Measurements from ENCODE around the gene SUCLG1. TPM values are rescaled to one million over a fixed set of nuclear protein-coding genes. Genes with fewer than 3 reads are reported as not detected.
"Not testable (repeated sequence)": the region's sequence is repeated elsewhere in the genome, so short reads cannot be mapped to it uniquely, and the experiment has no call there.

SUCLG1 gene
- total RNA-seq, 2 experiments from 2014 or later, result 66.2 to 66.3 TPM

DNA sequence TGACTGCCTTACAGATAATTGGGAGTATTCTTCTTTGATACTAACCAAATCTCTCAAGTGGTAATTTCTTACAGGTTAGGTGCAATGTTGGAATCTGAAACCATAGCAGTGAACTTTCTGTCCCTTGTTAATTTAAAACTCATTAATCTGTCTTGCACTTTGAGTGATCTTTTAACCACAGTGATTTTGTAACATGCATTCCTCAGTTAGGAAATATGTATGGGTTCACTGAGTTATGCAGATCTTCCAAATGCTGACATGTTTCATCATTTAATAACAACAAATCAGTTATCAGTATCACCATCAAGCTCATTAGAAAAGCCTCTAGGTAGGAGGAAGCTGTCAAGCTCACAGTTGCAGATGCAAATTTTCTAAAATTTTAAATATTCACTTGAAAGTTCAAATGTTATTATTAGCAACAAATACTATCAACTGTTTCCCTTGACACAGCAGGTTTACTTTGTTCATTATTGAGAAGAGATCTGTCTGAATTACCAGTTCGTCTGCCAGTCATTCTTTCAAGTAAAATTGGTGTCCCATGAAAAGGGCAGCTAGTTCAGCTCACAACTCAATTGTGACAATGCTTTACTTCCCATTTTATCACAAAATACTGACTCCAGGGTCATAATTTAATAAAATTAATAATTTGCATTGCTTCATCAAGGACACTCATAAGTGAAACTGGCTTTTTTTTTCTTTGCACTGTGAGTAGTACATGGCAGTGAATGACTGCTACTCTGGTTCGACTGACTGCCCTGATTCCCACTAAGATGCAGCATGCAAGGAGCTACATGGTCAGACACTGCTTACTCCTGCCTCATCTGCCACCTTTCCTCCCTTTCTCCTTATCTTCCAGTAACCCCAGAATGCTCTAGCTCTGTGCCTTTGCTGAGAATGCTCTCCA, 31.6 kb downstream of the SUCLG1 start:
- ATAC-seq (ENCODE audit: low read depth) (no peak), DNase-seq (no peak)
- POLR2A ChIA-PET, result no interaction called here
- H3K4me3 Mint-ChIP-seq, result no peak overlapping the region
- H3K9me3 Mint-ChIP-seq, result no peaks in the 10 kb centered on the region
- peaks cover 30% of the 10 kb centered on the region for H3K36me3 Mint-ChIP-seq
- H3K4me1 Mint-ChIP-seq, result no peaks in the 10 kb centered on the region
- no peak overlapping the region for H3K27ac Mint-ChIP-seq
- H3K27me3 Mint-ChIP-seq, result no peaks in the 10 kb centered on the region

DNA sequence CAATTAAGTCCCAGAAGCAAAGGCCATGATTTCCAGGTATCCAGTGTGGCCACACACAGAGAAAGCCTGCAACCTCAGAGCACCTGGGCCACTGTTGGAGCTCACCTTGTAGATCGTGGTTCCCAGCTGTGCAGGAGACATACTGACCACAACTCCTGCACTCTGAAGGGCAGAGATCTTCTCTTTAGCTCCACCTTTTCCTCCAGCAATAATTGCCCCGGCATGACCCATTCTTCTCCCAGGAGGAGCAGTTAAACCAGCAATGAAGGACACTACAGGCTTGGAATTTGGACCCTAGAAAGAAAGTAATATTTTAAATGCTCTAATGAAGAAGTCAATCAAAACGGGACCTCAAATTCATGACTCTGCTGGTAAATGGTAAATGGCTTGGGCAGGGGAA, 33.8 kb downstream of the SUCLG1 start:
- no peak for DNase-seq
- POLR2A ChIA-PET, result no interaction called here
- Mint-ChIP-seq H3K27ac (no peak overlapping the region), H3K4me1 (no peaks in the 10 kb centered on the region), H3K27me3 (no peaks in the 10 kb centered on the region), H3K36me3 (peaks cover 26% of the 10 kb centered on the region), H3K4me3 (no peak overlapping the region), H3K9me3 (no peaks in the 10 kb centered on the region)
- ATAC-seq (ENCODE audit: low read depth), result no peak

DNA sequence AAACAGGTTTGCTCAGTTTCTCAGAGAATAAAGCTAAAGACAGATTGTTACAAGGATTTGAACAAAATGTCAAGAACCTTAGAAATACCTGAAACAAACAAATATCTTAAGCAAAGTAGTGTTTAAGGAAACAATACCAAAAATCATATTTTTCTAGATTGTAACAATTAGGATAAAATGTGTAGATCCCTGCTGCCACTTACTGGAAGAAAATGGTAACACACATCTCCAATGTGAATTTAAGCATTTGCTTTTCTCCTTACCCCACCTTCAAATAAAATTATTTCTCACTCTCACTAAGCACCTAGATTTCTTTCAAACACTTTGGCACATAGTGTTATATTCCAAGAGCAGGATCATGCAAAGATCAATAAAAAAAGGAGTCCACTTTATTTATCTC, 34.9 kb downstream of the SUCLG1 start:
- peaks cover 19% of the 10 kb centered on the region for H3K36me3 Mint-ChIP-seq
- no peaks in the 10 kb centered on the region for H3K4me1 Mint-ChIP-seq
- no peaks in the 10 kb centered on the region for H3K27me3 Mint-ChIP-seq
- no peak overlapping the region for H3K4me3 Mint-ChIP-seq
- H3K9me3 Mint-ChIP-seq, result no peaks in the 10 kb centered on the region
- no peak for ATAC-seq (ENCODE audit: low read depth)
- POLR2A ChIA-PET, result no interaction called here
- DNase-seq, result no peak
- H3K27ac Mint-ChIP-seq, result no peak overlapping the region

DNA sequence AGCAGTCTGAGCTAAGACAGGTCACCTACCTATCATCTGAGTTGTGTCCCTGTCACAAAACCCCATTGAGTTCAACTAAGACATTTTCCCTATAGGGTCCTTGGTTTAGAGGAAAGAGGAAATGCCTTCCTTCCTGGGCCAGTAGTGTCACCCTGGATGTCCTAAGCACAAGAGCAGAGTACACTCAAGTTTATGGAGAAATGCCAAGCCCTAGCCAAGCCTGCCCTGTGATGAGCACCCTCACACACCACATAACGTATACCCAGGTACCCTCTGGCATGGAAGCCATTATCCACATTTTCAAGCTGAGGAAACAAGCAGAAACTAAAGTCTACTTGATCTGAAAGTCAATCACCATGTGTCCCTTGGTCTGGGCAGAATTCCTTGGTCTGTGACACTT, 37.3 kb downstream of the SUCLG1 start:
- Mint-ChIP-seq H3K4me1 (peaks cover 4% of the 10 kb centered on the region), H3K4me3 (no peak overlapping the region), H3K27me3 (no peaks in the 10 kb centered on the region), H3K36me3 (peaks cover 12% of the 10 kb centered on the region), H3K27ac (no peak overlapping the region), H3K9me3 (no peaks in the 10 kb centered on the region)
- POLR2A ChIA-PET, result no interaction called here
- ATAC-seq (ENCODE audit: low read depth) (no peak), DNase-seq (no peak)

GRCh38 chr2:84421197-84421596, 37.9 kb downstream of the SUCLG1 start:
- no peak for DNase-seq
- Mint-ChIP-seq H3K27me3 (no peaks in the 10 kb centered on the region), H3K4me3 (no peak overlapping the region), H3K4me1 (peaks cover 4% of the 10 kb centered on the region), H3K27ac (no peak overlapping the region), H3K9me3 (no peaks in the 10 kb centered on the region), H3K36me3 (peaks cover 14% of the 10 kb centered on the region)
- no peak for ATAC-seq (ENCODE audit: low read depth)
- POLR2A ChIA-PET, result no interaction called here

GRCh38 chr2:84417453-84418145, 41.5 kb downstream of the SUCLG1 start:
- ATAC-seq (ENCODE audit: low read depth) (no peak), DNase-seq (no peak)
- Mint-ChIP-seq H3K27ac (no peak overlapping the region), H3K27me3 (peaks cover 4% of the 10 kb centered on the region), H3K4me3 (no peak overlapping the region), H3K36me3 (peaks cover 2% of the 10 kb centered on the region), H3K9me3 (no peaks in the 10 kb centered on the region), H3K4me1 (peaks cover 4% of the 10 kb centered on the region)
- POLR2A ChIA-PET, result no interaction called here

DNA sequence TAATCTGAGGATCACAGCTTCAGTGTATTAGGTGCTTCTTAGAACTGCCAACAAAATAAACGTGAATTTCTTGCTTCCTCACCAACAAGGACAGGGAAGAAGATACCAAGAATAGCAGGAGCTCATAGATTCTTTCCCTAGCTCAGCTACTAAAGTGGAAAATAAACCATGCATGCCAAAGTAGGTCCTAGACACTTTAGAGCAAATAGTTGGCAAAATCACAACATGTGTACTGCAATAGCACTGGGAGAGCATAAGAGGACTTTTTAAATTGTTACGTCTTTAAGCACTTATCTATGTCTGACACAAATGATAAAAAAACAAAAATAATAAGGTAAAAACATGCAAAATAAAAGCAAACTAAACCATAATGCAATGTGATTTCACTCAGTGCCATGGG, 49.5 kb downstream of the SUCLG1 start:
- DNase-seq, result no peak
- POLR2A ChIA-PET, result no interaction called here
- Mint-ChIP-seq H3K27me3 (peaks cover 12% of the 10 kb centered on the region), H3K36me3 (no peaks in the 10 kb centered on the region), H3K4me3 (no peak overlapping the region), H3K9me3 (no peaks in the 10 kb centered on the region), H3K27ac (no peak overlapping the region), H3K4me1 (no peaks in the 10 kb centered on the region)
- ATAC-seq (ENCODE audit: low read depth), result no peak

DNA sequence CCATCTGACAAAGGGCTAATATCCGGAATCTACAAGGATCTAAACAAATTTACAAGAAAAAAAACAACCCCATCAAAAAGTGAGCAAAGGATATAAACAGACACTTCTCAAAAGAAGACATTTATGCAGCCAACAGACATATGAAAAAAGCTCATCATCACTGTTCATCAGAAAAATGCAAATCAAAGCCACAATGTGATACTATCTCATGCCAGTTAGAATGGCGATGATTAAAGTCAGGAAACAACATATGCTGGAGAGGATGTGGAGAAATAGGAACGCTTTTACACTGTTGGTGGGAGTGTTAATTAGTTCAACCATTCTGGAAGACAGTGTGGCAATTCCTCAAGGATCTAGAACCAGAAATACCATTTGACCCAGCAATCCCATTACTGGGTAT, 57.0 kb downstream of the SUCLG1 start:
- H3K27ac Mint-ChIP-seq; H3K36me3 Mint-ChIP-seq; H3K4me1 Mint-ChIP-seq; ATAC-seq (ENCODE audit: low read depth); POLR2A ChIA-PET; DNase-seq; H3K9me3 Mint-ChIP-seq; H3K4me3 Mint-ChIP-seq: not testable (repeated sequence)
- H3K27me3 Mint-ChIP-seq, result peaks cover 19% of the 10 kb centered on the region

DNA sequence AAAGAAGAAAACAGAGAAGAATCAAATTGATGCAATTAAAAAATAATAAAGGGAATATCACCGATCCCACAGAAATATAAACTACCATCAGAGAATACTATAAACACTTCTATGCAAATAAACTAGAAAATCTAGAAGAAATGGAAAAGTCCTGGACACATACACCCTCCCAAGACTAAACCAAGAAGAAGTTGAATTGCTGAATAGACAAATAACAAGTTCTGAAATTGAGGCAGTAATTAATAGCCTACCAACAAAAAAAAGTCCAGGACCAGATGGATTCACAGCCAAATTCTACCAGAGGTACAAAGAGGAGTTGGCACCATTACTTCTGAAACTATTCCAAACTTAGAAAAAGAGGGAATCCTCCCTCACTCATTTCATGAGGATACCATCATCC, 59.2 kb downstream of the SUCLG1 start:
- peaks cover 17% of the 10 kb centered on the region for H3K27me3 Mint-ChIP-seq
- H3K27ac Mint-ChIP-seq; ATAC-seq (ENCODE audit: low read depth); H3K4me1 Mint-ChIP-seq; POLR2A ChIA-PET; H3K36me3 Mint-ChIP-seq; H3K4me3 Mint-ChIP-seq; H3K9me3 Mint-ChIP-seq; DNase-seq: not testable (repeated sequence)

DNA sequence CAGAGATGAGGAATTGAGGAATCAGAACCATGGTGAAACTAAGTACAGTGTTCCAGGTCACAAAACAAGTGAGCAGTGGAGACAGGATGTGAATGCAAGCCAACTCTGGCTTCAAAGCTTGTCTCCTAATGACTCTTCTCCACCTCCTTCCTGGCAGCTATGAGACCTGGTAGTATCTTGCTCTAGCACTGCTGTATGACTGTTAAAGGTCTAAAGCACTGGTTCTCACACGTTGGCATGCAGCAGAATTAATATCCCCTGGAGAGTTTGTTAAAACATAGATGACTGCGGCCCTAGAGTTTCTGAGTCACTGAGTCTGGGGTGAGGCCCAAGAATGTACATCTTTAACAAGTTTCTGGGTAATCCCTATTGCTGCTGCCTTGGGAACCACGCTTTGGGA, 63.3 kb downstream of the SUCLG1 start:
- Mint-ChIP-seq H3K4me3 (no peak overlapping the region), H3K4me1 (no peaks in the 10 kb centered on the region), H3K36me3 (no peaks in the 10 kb centered on the region), H3K9me3 (peaks cover 3% of the 10 kb centered on the region), H3K27ac (no peak overlapping the region), H3K27me3 (peaks cover 9% of the 10 kb centered on the region)
- ATAC-seq (ENCODE audit: low read depth) (no peak), DNase-seq (no peak)
- POLR2A ChIA-PET, result no interaction called here

GRCh38 chr2:84394628-84395027, 64.5 kb downstream of the SUCLG1 start:
- H3K9me3 Mint-ChIP-seq, result peaks cover 3% of the 10 kb centered on the region
- no peak for ATAC-seq (ENCODE audit: low read depth)
- H3K36me3 Mint-ChIP-seq, result no peaks in the 10 kb centered on the region
- no peak for DNase-seq
- no peak overlapping the region for H3K27ac Mint-ChIP-seq
- H3K4me3 Mint-ChIP-seq, result no peak overlapping the region
- POLR2A ChIA-PET, result no interaction called here
- no peaks in the 10 kb centered on the region for H3K4me1 Mint-ChIP-seq
- H3K27me3 Mint-ChIP-seq, result peaks cover 6% of the 10 kb centered on the region

GRCh38 chr2:84393829-84394228, 65.3 kb downstream of the SUCLG1 start:
- Mint-ChIP-seq H3K27me3 (peaks cover 6% of the 10 kb centered on the region), H3K9me3 (peaks cover 3% of the 10 kb centered on the region), H3K4me3 (no peak overlapping the region), H3K4me1 (no peaks in the 10 kb centered on the region), H3K27ac (no peak overlapping the region), H3K36me3 (no peaks in the 10 kb centered on the region)
- POLR2A ChIA-PET, result no interaction called here
- DNase-seq (no peak), ATAC-seq (ENCODE audit: low read depth) (no peak)

GRCh38 chr2:84389794-84390193, 69.3 kb downstream of the SUCLG1 start:
- POLR2A ChIA-PET, result no interaction called here
- Mint-ChIP-seq H3K27me3 (peaks cover 37% of the 10 kb centered on the region), H3K36me3 (no peaks in the 10 kb centered on the region), H3K4me3 (no peak overlapping the region), H3K9me3 (peaks cover 4% of the 10 kb centered on the region), H3K4me1 (no peaks in the 10 kb centered on the region), H3K27ac (no peak overlapping the region)
- ATAC-seq (ENCODE audit: low read depth) (no peak), DNase-seq (no peak)

DNA sequence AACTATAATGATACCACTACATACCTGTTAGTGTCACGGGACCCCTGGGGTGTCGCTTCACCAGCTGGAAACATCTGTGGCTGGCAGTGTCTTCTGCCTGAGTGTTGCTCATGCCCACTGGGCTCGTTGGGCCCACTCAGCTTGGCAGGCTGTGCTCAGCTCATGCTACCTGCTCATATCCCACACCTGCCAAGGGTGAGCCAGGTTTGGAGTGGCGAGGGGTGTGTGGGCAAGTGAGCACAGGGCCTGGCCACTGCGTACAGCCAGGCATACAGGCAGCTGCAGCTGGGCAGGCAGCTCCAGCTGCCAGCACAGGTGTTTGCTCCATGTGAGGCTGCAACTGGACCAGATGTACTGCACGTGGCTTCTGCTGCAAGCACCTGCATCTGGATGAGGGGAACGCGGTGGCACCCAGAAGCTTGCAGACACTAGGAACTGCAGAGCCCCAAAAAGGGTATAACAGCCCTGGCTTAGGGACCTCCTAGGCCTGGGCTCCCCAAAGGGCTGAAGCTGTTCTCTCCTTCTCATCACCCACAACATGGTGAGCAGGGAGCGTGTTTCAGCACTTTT, 70.1 kb downstream of the SUCLG1 start:
- DNase-seq (no peak), ATAC-seq (ENCODE audit: low read depth) (no peak)
- H3K27ac Mint-ChIP-seq, result no peak overlapping the region
- peaks cover 4% of the 10 kb centered on the region for H3K9me3 Mint-ChIP-seq
- H3K27me3 Mint-ChIP-seq, result peaks cover 41% of the 10 kb centered on the region
- no peak overlapping the region for H3K4me3 Mint-ChIP-seq
- POLR2A ChIA-PET, result no interaction called here
- no peaks in the 10 kb centered on the region for H3K36me3 Mint-ChIP-seq
- no peaks in the 10 kb centered on the region for H3K4me1 Mint-ChIP-seq

Data from activated naive CD8-positive, alpha-beta T cell treated with anti-CD3 and anti-CD28 coated beads, Interleukin-2, amount 10 ng/mL, durations not matched to agents 7 days and 5 days (primary cell).